Ishikawa (cell line): ENCODE data around the gene CBX2.

Experiments used
- CEBPB ChIP-seq: IDR thresholded peaks from 2 replicates; pipeline ENCODE4 v1.6.1; 2012
- EP300 ChIP-seq: IDR thresholded peaks from 2 replicates; pipeline ENCODE4 v1.6.1; 2012; ENCODE audit warnings: borderline replicate concordance
- NFIC ChIP-seq: IDR thresholded peaks from 2 replicates; pipeline ENCODE4 v1.6.1; 2012
- RAD21 ChIP-seq: IDR thresholded peaks from 2 replicates; pipeline ENCODE4 v1.6.1; 2012; ENCODE audit warnings: low read depth
- REST ChIP-seq: IDR thresholded peaks from 2 replicates; pipeline ENCODE4 v1.6.1; 2012; ENCODE audit warnings: low read depth, mild to moderate bottlenecking
- TAF1 ChIP-seq: IDR thresholded peaks from 2 replicates; pipeline ENCODE4 v1.6.1; 2012; ENCODE audit warnings: low read depth, mild to moderate bottlenecking
- TCF12 ChIP-seq: IDR thresholded peaks from 2 replicates; pipeline ENCODE4 v1.6.1; 2012; ENCODE audit warnings: low read depth
- TEAD4 ChIP-seq: IDR thresholded peaks from 2 replicates; pipeline ENCODE4 v1.6.1; 2012
- USF1 ChIP-seq: IDR thresholded peaks from 2 replicates; pipeline ENCODE4 v1.6.1; 2012
- ZBTB7A ChIP-seq: IDR thresholded peaks from 2 replicates; pipeline ENCODE4 v1.6.1; 2012; ENCODE audit warnings: low read depth

GRCh38 chr17:79793924-79794304, 16.0 kb downstream of the CBX2 start:
- no peak for TF ChIP-seq NFIC
- TF ChIP-seq TEAD4 = no peak
- TF ChIP-seq TCF12 = no peak
- no peak for TF ChIP-seq EP300
- no peak for TF ChIP-seq RAD21
- TF ChIP-seq ZBTB7A = 0 out of 2 replicates have a peak, but pooled peaks have one; percentile 71
- TF ChIP-seq TAF1 = no peak
- TF ChIP-seq REST = no peak
- no peak for TF ChIP-seq USF1
- TF ChIP-seq CEBPB = no peak
